ENCODE results near the gene POLR3E. TPM values are rescaled to one million over a fixed set of nuclear protein-coding genes. Genes with fewer than 3 reads are reported as not detected.

The POLR3E gene
- total RNA-seq, 4 donors from 2014 or later = 48.1 to 102 (median 67.0) TPM

DNA sequence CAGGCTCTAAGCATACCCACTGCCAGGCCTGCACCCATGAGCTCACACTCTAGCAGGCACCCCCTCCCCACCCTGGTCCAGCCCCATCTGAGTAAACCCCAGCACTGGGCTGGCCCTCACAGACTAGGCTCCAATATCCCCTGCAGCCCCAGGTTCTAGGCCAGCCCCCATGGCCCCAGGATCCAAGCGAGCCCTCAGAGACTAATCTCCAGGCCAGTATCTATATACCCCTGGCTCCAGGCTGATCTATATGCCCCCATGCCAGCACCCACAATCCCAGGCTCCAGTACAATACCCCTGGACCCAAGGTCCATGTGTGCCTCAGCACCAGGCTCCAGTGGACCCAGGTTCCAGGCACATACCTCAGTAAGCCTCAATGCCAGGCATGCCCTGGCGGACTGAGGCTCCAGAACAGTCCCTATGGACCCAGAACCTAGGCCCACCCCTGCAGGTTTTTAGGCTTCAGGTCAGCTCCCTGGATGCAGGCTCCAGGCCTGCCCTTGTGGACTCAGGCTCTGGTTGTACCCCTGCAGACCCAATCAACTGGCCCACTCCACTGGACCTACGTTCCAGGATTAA, 38.5 kb downstream of the POLR3E start:
- H3K9me3 ChIP-seq = peaks cover 0 to 50% (median 8%) of the 10 kb centered on the region in 4 donors
- 93 to 100% methylated on average over 2 to 3 of the region's 3 CpGs for WGBS, 2 donors
- H3K27me3 ChIP-seq = no peaks in the 10 kb centered on the region
- H3K4me3 ChIP-seq = no peak overlapping the region
- H3K36me3 ChIP-seq = peaks cover 0 to 87% (median 4%) of the 10 kb centered on the region in 3 donors
- TF ChIP-seq, protein P1, sequence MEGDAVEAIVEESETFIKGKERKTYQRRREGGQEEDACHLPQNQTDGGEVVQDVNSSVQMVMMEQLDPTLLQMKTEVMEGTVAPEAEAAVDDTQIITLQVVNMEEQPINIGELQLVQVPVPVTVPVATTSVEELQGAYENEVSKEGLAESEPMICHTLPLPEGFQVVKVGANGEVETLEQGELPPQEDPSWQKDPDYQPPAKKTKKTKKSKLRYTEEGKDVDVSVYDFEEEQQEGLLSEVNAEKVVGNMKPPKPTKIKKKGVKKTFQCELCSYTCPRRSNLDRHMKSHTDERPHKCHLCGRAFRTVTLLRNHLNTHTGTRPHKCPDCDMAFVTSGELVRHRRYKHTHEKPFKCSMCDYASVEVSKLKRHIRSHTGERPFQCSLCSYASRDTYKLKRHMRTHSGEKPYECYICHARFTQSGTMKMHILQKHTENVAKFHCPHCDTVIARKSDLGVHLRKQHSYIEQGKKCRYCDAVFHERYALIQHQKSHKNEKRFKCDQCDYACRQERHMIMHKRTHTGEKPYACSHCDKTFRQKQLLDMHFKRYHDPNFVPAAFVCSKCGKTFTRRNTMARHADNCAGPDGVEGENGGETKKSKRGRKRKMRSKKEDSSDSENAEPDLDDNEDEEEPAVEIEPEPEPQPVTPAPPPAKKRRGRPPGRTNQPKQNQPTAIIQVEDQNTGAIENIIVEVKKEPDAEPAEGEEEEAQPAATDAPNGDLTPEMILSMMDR (IDR thresholded peaks at IDR 0.05) = no peak
- no peak for TF ChIP-seq EP300 (IDR thresholded peaks at IDR 0.05)
- no peak for TF ChIP-seq POLR2A (IDR thresholded peaks at IDR 0.05)
- H3K4me1 ChIP-seq = no peaks in the 10 kb centered on the region
- DNase-seq (ENCODE audit: low spot score in 2 of 2) = no peak
- no peak overlapping the region for H3K27ac ChIP-seq

DNA sequence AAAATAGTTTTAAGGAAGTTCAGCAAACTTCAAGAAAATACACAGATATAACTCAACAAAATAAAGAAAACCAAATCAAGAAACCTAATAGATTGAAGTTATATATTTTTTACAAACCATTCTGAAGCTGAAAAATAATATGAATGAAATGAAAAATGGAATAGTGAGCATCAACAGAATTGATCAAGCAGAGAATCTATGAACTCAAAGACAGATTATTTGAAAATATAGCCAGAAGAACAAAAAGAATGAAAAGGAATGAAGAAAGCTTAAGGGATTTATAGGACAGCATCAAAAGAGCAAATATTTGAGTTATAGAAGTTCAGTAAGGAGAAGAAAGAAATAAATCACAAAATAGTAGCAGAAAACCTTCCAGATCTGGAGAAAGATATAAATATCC, 39.4 kb downstream of the POLR3E start:
- H3K36me3 ChIP-seq = peaks cover 0 to 88% (median 4%) of the 10 kb centered on the region in 3 donors
- H3K27me3 ChIP-seq = no peaks in the 10 kb centered on the region
- no peak overlapping the region for H3K27ac ChIP-seq
- H3K9me3 ChIP-seq = peaks cover 0 to 58% (median 10%) of the 10 kb centered on the region in 4 donors
- no peak overlapping the region for H3K4me3 ChIP-seq
- no peak for DNase-seq (ENCODE audit: low spot score in 2 of 2)
- TF ChIP-seq POLR2A (IDR thresholded peaks at IDR 0.05) (no peak), EP300 (IDR thresholded peaks at IDR 0.05) (no peak)
- TF ChIP-seq, protein P1 (IDR thresholded peaks at IDR 0.05) = no peak
- no peaks in the 10 kb centered on the region for H3K4me1 ChIP-seq

DNA sequence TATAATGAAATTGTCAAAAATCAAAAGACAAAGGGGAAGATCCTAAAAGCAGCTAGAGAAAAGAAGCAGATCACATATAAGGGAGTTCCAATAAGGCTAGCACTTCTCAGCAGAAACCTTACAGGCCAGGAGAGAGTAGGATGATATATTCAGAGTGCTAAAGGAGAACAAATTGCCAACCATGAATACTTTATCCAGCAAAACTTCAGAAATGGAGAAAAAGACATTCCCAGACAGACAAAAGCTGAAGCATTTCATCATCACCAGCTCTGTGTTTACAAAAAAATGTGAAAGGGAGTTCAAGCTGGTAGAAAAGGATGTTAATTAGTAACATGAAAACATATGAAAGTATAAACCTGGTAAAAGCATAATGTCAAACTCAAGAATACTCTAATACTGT, 39.8 kb downstream of the POLR3E start:
- no peak overlapping the region for H3K27ac ChIP-seq
- H3K27me3 ChIP-seq = no peaks in the 10 kb centered on the region
- no peak overlapping the region for H3K4me3 ChIP-seq
- H3K9me3 ChIP-seq = peaks cover 0 to 62% (median 10%) of the 10 kb centered on the region in 4 donors
- TF ChIP-seq EP300 (IDR thresholded peaks at IDR 0.05) = no peak
- TF ChIP-seq, protein P1 (IDR thresholded peaks at IDR 0.05) = no peak
- no peak for TF ChIP-seq POLR2A (IDR thresholded peaks at IDR 0.05)
- peaks cover 0 to 88% (median 4%) of the 10 kb centered on the region in 3 donors for H3K36me3 ChIP-seq
- no peaks in the 10 kb centered on the region for H3K4me1 ChIP-seq
- DNase-seq (ENCODE audit: low spot score in 2 of 2) = no peak

DNA sequence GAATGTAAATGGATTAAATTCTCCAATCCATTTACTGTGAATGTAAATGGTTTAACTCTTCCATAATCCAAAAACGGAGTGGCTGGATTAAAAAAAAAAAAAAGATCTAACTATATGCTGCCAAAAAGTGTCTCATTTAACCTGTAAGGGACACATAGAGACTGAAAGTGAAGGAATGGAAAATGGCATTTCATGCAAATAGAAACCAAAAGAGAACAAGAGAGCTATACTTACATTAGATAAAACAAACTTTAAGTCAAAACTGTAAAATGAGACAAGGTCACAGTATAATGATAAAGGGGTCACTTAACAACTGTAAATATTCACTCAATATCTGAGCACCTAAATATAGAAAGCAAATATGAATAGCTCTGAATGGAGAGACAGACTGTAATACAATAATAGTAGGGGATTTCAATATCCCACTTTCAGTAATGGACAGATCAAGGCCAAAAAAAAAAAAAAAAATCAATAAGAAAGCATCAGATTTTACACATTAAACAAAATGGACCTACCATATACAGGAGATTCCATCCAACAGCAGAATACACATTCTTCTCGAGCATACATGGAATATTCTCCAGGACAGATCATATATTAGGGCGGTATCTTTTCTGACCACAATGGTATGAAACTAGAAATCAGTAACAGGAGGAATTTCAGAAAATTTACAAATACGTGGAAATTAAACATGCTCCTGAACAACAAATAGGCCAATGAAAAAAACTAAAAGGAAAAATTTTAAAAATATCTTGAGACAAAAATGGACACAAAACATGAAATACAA, 40.8 kb downstream of the POLR3E start:
- H3K36me3 ChIP-seq = peaks cover 0 to 85% (median 4%) of the 10 kb centered on the region in 3 donors

DNA sequence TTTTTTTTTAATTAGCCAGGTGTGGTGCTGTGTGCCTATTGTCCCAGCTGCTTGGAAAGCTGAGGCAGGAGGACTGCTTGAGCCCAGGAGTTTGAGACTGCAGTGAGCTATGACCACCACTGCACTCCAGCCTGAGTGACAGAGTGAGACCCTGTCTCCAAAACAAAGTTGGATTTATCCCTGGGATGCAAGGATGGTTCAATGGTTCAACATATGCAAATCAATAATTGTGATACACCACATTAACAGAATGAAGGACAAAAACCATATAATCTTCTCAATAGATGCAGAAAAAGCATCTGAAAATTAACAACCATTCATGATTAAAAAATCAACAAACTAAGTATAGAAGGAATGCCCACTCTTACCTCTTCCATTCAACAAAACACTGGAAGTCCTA, 43.7 kb downstream of the POLR3E start:
- TF ChIP-seq EP300 (IDR thresholded peaks at IDR 0.05) (no peak), POLR2A (IDR thresholded peaks at IDR 0.05) (no peak)
- TF ChIP-seq, protein P1 (IDR thresholded peaks at IDR 0.05) = no peak
- Histone ChIP-seq H3K4me1 (no peaks in the 10 kb centered on the region), H3K27me3 (no peaks in the 10 kb centered on the region), H3K9me3 (peaks cover 0 to 57% (median 10%) of the 10 kb centered on the region in 4 donors), H3K36me3 (peaks cover 0 to 63% (median 0%) of the 10 kb centered on the region in 3 donors), H3K4me3 (no peak overlapping the region), H3K27ac (no peak overlapping the region)
- DNase-seq (ENCODE audit: low spot score in 2 of 2) = no peak

More for the DNA sequence above, 40.8 kb downstream of the POLR3E start:
- WGBS, 2 donors = 95 to 96% methylated on average over 4 of the region's 4 CpGs
- Histone ChIP-seq H3K4me1 (no peaks in the 10 kb centered on the region), H3K4me3 (no peak overlapping the region), H3K27ac (no peak overlapping the region), H3K9me3 (peaks cover 0 to 62% (median 10%) of the 10 kb centered on the region in 4 donors), H3K27me3 (no peaks in the 10 kb centered on the region)
- DNase-seq (ENCODE audit: low spot score in 2 of 2) = no peak
- TF ChIP-seq EP300 (IDR thresholded peaks at IDR 0.05) = no peak

Data from tibial nerve (tissue), 4 donors.